ENCODE data around the gene NDC1.
A peak's percentile ranks its signal among the peaks of the same experiment; 100 is the strongest.
"Not testable (repeated sequence)": the region's sequence is repeated elsewhere in the genome, so short reads cannot be mapped to it uniquely, and the experiment has no call there.

The NDC1 gene

GRCh38 chr1:53765657-53766056 is 72.4 kb downstream of the NDC1 start:
- Histone ChIP-seq H3K79me2 (ENCODE audit: insufficient read depth, low read length) (no peaks in the 10 kb centered on the region), H3K4me3 (ENCODE audit: low read depth in 1 of 2, low read length in 2 of 2) (no peak overlapping the region), H3K36me3 (ENCODE audit: insufficient read depth, low read length) (peaks cover 55% of the 10 kb centered on the region), H2AFZ (ENCODE audit: low read depth, low read length) (no peak overlapping the region), H3K9me3 (ENCODE audit: insufficient read depth, low read length, severe bottlenecking) (no peaks in the 10 kb centered on the region), H3K4me2 (ENCODE audit: insufficient read depth, low read length) (no peak overlapping the region), H4K20me1 (ENCODE audit: insufficient read depth, low read length) (no peaks in the 10 kb centered on the region), H3K27me3 (ENCODE audit: insufficient read depth, low read length, poor library complexity) (no peaks in the 10 kb centered on the region), H3K27ac (ENCODE audit: low read length) (no peak overlapping the region), H3K4me1 (ENCODE audit: insufficient read depth, low read length) (no peaks in the 10 kb centered on the region), H3K9ac (ENCODE audit: low read depth, low read length) (no peak overlapping the region)
- ATAC-seq (ENCODE audit: insufficient read depth, low read depth) (peak; percentile 80), DNase-seq (no peak)
- TF ChIP-seq EZH2 (IDR thresholded peaks at IDR 0.05; ENCODE audit: borderline replicate concordance, low read depth, low read length, severe bottlenecking): no peak
- TF ChIP-seq CTCF (IDR thresholded peaks at IDR 0.05; ENCODE audit: borderline replicate concordance, extremely low read depth, low read length, poor library complexity, severe bottlenecking): no peak

DNA sequence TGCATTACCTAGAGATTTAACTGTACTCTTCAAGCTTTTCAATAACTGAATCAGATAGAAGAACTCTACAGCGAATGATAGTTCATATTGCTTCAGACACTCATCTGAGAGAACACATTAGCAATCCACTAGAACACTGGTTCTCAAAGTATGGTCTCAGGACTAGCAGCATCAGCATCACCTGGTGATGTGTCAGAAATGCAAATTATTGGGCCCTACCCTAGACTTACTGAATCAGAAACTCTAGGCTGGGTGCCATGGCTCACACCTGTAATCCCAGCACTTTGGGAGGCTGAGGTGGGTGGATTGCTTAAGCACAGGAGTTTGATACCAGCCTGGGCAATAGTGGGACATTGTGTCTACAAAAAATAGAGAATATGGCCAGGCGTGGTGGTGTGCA is 74.2 kb downstream of the NDC1 start:
- no peak for TF ChIP-seq CTCF (IDR thresholded peaks at IDR 0.05; ENCODE audit: borderline replicate concordance, extremely low read depth, low read length, poor library complexity, severe bottlenecking)
- TF ChIP-seq EZH2 (IDR thresholded peaks at IDR 0.05; ENCODE audit: borderline replicate concordance, low read depth, low read length, severe bottlenecking): no peak
- H2AFZ ChIP-seq (ENCODE audit: low read depth, low read length): no peak overlapping the region
- H3K79me2 ChIP-seq (ENCODE audit: insufficient read depth, low read length): no peaks in the 10 kb centered on the region

DNA sequence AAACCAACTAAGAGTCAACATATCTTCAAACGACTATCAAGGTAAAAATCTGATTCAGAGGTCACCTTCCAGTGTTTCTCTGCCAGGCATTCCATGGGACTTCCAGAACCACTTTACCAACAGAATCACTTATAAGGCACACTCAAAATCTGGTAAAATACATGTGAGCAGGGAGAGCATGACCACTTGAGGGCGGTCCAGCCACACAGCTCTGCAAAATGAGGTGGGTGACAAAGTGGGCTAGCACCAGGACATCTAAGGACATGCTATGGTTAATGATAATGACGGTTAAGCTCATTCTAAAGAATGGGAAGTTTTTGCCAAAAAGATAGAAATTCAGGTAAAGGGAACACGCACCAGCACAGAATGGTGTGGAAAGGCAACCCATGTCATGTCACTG is 74.6 kb downstream of the NDC1 start:
- Histone ChIP-seq H3K4me1 (ENCODE audit: insufficient read depth, low read length) (no peaks in the 10 kb centered on the region), H2AFZ (ENCODE audit: low read depth, low read length) (no peak overlapping the region), H3K79me2 (ENCODE audit: insufficient read depth, low read length) (no peaks in the 10 kb centered on the region), H4K20me1 (ENCODE audit: insufficient read depth, low read length) (no peaks in the 10 kb centered on the region), H3K9ac (ENCODE audit: low read depth, low read length) (no peak overlapping the region), H3K9me3 (ENCODE audit: insufficient read depth, low read length, severe bottlenecking) (no peaks in the 10 kb centered on the region), H3K36me3 (ENCODE audit: insufficient read depth, low read length) (peaks cover 36% of the 10 kb centered on the region), H3K4me2 (ENCODE audit: insufficient read depth, low read length) (no peak overlapping the region), H3K4me3 (ENCODE audit: low read depth in 1 of 2, low read length in 2 of 2) (no peak overlapping the region), H3K27ac (ENCODE audit: low read length) (no peak overlapping the region), H3K27me3 (ENCODE audit: insufficient read depth, low read length, poor library complexity) (no peaks in the 10 kb centered on the region)
- no peak for ATAC-seq (ENCODE audit: insufficient read depth, low read depth)
- TF ChIP-seq CTCF (IDR thresholded peaks at IDR 0.05; ENCODE audit: borderline replicate concordance, extremely low read depth, low read length, poor library complexity, severe bottlenecking) (no peak), EZH2 (IDR thresholded peaks at IDR 0.05; ENCODE audit: borderline replicate concordance, low read depth, low read length, severe bottlenecking) (no peak)
- DNase-seq: no peak

More for the DNA sequence above, 74.2 kb downstream of the NDC1 start:
- H3K4me3 ChIP-seq (ENCODE audit: low read depth in 1 of 2, low read length in 2 of 2): no peak overlapping the region
- no peaks in the 10 kb centered on the region for H3K27me3 ChIP-seq (ENCODE audit: insufficient read depth, low read length, poor library complexity)
- no peak overlapping the region for H3K4me2 ChIP-seq (ENCODE audit: insufficient read depth, low read length)
- no peaks in the 10 kb centered on the region for H4K20me1 ChIP-seq (ENCODE audit: insufficient read depth, low read length)
- H3K9ac ChIP-seq (ENCODE audit: low read depth, low read length): no peak overlapping the region
- H3K9me3 ChIP-seq (ENCODE audit: insufficient read depth, low read length, severe bottlenecking): no peaks in the 10 kb centered on the region
- DNase-seq (no peak), ATAC-seq (ENCODE audit: insufficient read depth, low read depth) (no peak)
- H3K4me1 ChIP-seq (ENCODE audit: insufficient read depth, low read length): no peaks in the 10 kb centered on the region
- no peak overlapping the region for H3K27ac ChIP-seq (ENCODE audit: low read length)
- H3K36me3 ChIP-seq (ENCODE audit: insufficient read depth, low read length): peaks cover 40% of the 10 kb centered on the region

- H3K27me3 ChIP-seq (ENCODE audit: insufficient read depth, low read length, poor library complexity); H2AFZ ChIP-seq (ENCODE audit: low read depth, low read length); H3K9me3 ChIP-seq (ENCODE audit: insufficient read depth, low read length, severe bottlenecking); H3K27ac ChIP-seq (ENCODE audit: low read length); H3K4me2 ChIP-seq (ENCODE audit: insufficient read depth, low read length); ATAC-seq (ENCODE audit: insufficient read depth, low read depth); H3K79me2 ChIP-seq (ENCODE audit: insufficient read depth, low read length); H3K9ac ChIP-seq (ENCODE audit: low read depth, low read length); H3K36me3 ChIP-seq (ENCODE audit: insufficient read depth, low read length); H3K4me1 ChIP-seq (ENCODE audit: insufficient read depth, low read length); H4K20me1 ChIP-seq (ENCODE audit: insufficient read depth, low read length); H3K4me3 ChIP-seq (ENCODE audit: low read depth in 1 of 2, low read length in 2 of 2); DNase-seq: not testable (repeated sequence)
These were observed 77.6 kb downstream of the NDC1 start for GRCh38 chr1:53760497-53760896.

Measured in DND-41 (cell line).